ENCODE results near the gene NOTCH2.

NOTCH2 gene

DNA sequence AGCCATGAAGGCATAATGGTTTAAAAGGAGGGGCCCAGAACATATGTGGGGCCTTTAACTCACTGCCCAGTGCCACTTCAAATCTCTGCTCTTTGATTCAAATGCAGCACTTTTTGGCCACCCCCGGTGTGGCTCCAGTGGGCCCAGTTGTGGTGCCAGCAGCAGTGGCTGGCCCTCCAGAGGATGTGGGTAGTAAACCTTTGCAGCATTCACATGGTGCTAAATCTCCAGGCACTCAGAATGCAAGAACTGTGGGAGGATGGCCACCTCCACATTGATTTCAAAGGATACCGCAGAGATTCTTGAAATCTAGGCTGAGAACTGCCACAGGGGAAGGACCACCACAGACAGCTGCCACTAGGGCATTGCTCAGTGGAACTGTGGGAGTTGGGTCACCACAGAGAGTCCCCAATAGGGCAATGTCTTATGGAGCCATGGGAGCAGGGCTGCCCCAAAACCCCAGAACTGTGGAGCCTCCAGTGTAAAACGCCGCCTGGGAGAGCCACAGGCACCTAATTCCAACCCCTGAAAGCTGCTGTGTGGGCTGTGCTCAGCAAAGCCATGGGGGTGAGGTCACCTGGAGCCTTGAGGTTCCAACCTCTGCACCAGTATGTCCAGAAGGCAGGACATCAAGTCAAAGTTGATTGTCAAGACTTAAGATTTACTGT lies 166.6 kb downstream of the NOTCH2 start:
- DNase-seq, result no peak

DNA sequence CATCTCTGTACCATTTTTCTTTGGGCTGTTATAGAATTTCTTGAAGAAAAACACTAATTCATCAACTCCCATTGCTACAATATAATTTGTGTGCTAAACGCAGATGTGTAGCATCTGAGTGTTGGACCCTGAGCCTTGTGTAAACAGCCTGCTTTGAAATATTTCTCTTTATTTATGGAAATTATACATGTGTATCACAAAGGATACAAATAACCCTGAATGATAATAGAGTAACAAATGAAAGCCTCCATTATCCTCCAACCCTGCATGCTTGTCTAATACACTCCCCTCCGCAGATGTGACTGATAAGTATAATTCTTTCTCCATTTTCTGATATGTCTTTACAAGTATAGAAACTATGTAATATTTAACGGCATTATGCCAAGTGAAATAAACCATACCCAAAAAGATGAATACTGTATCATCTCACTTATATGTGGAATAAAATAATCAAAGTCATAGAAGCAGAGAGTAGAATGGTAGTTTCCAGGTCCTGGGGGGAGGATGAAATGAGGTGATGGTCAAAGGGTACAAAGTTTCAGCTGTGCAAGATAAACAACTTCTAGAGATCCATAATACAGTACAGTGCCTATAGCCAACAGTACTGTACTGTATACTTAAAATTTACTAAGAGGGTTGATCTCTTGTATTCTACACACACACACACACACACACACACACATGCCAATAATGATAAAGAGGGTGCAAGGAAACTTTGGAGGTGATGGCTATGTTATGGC lies 170.3 kb downstream of the NOTCH2 start:
- no peak for DNase-seq

DNA sequence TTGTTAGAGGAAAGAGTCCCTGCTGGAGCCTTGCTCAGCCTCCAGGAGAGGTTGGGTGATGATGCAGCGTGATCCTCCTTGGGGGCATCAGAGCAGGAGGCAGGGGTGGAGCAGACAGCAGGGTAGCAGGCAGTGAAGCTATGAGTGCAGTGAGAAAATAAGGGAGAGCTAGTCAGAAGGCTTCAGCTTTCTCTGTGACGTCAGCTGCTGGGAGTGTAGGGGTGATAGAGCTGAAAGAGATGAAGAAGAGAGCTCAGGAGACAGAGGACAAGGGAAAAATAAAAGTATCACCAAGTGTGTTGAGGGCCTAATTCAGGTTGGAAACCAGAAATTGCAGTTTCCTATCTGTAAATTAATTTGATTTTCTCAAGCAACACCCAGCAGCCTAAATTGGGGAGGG lies 170.9 kb downstream of the NOTCH2 start:
- no peak for DNase-seq

DNA sequence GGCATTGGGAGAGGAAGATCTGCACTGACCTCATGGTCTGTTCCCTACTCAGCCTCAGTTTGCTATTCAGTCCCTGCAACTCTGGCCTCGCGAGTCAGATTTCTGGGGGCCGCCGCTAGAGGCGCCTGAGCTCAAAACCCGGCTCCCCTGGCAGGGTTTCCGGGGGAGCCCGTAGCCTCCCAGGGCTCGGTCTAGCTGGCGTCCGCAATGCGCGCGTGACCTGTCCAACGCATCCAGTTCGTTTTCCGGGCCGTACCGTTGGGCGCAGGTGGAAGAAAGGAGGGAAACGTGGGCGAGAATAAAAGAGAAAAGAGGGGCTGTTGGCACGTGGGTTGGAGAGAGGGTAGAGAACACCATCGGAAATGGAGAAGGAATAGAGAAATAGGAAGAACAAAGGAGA lies 173.2 kb downstream of the NOTCH2 start, which contains the start of gene ADAM30:
Gene ADAM30, minus strand, starts transcription at position 213 of the 400 bp plus-strand sequence. Its CDS starts 179 bp downstream, at position 34.
- DNase-seq, result no peak

DNA sequence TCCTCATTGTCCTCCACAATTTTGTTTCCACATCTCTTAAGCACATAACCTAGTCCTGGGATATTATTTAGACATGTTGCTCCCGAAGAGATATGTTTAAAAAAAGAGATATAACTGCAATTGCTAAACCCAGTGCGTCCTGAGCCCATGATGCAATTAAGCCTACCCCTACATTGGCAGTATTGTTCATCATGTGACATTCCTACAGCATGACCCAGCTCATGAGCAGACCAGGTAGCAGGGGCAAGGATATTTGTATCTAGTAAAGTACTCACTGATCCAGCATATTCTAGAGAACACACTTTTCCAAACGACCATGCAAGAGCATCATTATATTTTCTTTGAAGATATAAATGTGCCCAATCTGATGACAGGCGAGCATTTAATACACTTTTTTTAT lies 174.4 kb downstream of the NOTCH2 start:
- no peak for DNase-seq

DNA sequence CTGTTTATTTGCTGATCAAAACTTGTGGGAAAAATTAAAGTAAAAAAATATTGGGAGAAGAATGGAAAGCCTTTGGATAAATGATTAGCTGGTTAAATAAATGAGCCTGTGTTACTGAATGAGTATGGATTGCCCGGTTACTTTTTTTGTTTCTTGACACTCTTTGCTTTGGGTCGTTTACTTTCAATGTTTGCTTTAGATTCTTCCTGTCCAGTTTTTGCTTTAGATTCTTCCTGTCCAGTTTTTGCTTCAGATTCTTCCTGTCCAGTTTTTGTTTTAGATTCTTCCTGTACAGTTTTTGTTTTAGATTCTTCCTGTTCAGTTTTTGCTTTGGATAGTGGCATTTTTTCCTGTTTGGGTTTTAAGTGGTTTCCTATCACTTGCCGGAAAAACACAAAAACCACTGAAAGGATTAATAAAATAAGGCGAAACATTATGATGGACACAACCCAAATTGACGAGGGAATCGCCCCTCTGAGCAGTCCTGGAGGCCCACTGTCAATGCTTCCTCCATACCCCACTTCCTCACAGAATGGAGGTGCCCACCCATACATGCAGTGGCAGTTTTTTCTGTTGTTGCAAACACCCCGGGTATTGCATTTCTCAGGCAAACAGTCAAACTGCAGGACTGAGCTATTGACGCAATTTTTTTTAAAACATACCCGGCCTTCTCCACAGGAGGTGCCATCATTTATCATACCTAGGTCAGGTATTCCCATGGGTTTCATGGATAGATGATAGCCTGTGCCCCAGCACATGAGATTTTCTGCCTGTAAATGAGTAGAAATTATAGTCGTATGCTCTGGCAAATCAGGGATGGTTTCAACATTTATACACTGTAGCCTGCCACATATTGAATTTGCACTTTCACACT lies 175.4 kb downstream of the NOTCH2 start:
- no peak for DNase-seq

DNA sequence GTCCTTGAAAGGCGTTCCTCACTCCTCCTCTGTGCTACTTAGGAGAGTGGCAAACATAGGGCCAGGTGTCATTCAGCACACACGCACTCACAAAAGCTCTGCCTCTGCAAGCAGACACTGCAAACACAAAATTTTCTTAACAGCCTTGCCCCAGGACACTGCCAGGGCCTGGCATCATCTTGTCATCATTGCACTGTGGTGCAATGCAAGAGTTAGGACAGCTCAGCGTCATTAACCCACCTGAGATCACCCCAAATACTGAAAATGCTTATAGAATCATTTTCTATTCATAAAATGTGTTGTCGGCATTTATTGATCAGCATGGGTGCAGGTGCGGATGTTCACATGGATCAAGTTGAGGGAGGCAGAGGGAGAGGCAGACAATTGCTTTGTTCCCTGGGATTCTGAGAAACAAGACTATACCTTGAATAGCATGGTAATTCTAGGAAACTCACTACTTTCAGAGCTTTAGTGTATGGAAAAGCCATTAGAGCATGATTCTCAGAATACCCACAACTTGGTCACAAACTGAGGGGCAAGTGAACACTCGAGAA lies 176.1 kb downstream of the NOTCH2 start:
- no peak for DNase-seq

DNA sequence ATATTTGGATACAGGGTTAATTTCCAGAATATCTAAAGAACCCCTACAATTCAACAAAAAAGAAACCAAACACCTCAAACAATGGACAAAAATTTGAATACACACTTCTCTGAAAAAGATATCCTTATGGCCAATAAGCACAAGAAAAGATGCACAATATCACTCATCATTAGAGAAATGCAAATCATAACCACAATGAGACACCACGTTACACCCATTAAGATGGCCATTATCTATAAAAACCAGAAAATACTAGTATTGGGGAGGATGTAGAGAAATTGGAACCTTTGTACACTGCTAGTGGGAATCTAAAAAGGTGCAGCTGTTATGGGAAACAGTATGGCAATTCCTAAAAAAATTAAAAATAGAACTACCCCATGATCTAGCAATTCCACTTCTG lies 178.1 kb downstream of the NOTCH2 start:
- no peak for DNase-seq

DNA sequence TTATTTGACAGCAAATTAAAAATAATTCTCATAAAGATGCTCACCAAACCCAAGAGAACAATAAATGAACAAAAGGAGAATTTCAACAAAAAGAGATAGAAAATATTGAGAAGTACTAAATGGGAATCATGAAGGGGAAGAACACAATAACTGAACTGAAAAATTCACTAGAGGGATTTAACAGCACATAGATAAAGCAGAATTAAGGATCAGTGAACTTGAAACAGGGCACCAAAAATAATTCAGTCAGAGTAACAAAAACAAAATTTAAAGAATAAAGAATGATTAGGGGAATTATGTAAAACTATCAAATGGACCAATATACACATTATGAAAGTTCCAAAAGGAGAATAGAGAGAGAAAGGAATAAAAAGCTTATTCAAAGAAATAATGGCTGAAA lies 181.0 kb downstream of the NOTCH2 start:
- no peak for DNase-seq

DNA sequence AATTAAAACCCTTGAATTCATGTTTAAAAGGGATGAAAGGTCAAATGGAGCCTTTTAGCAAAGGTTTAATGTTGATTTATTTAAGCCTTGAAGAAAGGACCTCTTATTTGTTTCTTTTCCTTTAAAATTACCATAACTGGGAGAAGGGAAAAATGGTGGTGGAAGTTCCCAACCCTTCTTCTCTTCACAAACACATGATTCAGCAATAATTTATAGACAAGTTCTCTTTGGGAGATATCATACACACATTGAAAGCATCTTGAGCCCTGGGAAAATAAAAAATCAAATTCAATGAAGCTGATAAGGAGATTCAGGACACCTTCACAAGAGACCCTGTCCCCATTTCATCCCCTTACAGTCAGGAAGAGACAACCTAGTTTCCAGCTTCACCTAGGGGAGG lies 182.0 kb downstream of the NOTCH2 start:
- no peak for DNase-seq

DNA sequence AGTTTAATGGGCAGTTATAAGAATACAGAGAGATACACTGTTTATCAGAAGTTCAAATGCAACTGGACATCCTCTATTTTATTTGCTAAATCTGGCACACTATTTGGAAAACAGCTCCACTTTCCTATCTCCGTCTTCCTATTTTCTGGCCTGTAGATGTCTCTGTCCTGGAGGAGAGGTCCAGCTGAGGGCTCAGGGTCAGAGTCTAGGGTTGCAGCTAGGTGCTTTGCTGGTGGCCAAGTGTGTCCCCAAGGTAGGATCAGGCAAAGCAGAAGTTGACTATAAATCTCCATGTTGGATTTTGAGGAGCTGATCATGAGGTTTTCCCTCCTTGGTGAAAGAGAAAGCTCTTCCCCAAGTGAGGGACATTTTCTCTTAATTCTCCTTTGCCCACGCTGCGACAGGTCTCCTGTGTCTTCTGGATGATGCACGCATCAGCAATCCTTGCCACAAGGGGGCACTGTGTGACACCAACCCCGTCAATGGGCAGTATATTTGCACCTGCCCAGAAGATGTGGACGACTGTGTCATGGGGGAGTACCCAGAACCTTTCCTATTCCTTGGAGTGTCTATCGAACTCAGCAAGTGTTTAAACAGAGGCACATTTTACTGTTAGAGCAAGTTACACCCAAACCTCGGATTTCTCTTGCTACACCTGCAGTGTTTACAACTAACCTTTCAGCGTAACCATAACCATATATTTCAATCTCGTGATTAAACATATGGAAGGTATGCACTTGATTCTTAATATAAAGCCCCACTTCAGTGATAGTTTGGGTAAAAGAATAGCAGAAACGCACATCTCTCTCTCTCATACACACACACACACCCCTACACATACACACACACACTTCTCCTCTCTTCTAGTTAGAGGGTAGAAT lies 183.3 kb downstream of the NOTCH2 start:
- DNase-seq, result peak; percentile 5

DNA sequence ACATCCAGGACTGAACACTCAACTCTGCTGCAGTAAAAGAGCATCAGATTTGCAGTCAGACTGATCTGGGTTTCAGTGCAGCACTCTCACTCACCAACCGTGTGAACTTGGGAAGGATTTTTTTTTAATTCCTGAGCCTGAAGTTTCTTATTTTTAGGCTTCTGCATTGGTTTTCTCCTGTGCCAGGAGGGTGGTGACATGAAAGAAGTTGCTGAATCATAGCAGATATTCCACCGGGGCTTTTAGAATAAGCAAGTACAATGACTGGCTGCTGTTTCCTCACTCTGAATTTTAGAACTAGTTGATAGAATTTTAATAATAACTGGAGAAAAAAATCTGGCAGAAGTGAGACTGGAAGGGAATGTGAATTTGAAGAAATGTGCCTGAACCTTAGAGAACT lies 184.8 kb downstream of the NOTCH2 start:
- peak; percentile 6 for DNase-seq

DNA sequence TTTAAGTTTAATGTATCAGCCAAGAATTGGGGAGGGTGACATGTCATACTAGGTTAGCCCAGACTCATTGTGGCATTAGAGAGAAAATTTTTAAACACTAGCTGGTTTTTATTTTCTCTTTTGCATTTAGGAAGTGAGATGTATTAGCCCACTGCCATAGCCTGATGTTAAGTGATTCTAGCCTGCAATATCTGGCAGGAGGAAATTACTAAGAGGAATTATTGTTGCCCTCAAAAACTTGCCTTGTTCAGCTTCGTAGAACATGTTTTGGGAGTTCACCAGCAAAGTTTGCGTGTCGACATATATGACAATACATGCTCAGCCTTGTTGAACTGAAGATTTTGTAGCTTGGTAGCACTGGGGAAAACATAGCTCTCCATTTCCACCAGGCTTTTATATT lies 185.6 kb downstream of the NOTCH2 start:
- no peak for DNase-seq

DNA sequence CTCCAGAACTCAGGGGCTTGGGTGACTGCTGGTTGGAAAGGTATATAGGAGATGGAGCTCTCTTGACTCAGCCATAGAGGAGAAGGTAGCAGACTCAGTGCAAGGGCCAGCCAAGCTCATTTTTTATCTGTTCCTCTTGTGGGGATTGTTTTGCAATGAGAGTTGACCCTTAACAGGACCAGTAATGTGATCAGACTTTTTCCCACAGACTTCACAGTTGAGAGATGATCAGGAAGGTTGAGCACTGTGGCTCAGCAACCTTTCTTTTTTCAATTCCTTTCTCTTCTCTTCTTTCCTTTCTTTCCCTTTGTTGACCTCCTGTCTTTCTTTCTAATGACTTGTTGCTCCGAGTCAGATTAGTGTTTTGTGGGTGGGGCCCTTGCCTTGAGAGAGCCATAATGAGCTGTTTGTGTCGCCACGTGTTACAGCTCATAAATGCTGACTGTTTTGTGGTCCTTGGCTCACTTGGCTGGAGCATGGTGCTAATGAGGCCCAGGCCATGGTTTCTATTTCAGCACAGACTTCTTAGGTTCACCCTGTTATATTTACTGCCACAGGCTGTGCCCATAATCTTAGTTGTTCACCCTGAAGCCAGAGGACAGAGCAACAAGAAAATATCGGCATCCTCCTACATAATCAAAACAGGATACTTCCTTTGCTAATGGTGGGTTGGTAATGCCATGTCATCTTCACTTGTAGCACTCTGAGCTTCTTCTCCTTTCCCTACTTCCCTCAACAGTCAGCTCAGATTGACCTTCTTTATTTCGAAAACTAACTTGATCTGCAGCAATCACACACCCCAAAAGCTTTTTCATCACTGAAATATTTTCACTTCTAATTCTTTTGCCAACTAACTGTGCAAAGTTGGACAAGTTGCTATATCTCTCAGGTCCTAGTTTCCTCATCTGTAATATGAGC lies 187.1 kb downstream of the NOTCH2 start:
- DNase-seq, result no peak

DNA sequence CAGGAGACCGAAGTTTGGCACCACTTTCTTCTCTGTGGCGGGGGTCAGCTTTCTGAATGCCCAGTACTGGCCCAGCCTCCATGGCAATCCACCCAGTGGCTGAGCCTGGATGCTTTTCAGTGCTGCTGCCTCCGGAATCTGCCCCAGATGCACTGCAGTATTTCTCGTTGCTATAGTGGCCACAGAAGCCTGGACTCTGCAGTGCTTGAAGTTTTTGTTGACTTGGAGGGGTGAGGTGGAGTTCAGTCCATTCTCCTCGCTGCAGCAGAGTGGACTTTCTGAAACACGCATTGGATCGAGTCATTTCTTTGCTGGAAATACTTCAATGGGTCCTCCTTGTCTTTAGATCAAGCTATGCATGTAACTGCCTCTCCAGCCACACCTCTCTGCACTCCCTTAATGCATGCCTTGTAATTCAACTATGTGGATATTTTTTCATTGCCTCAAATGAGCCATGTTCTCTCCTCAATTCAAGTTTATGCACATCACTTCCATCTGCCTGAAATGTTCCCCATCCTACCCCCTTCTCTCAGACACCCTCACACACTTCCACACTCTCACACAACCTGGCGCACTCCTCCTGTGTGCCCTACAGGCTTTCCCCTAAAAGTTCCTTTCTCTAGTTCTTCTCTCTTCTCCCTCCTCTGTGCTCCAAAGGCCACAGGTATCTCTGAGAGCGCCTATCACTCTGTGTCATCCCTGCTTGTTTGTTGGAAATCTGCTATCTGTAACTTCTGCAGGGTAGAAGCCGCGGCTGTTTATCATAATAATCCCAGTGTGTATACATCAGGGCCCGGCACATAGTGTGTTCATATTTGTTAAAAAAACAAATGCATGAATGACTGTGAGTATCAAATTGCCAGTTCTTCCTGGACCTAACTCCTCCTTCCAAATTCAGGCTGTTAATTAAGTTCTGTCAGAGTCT lies 189.7 kb downstream of the NOTCH2 start:
- peak; percentile 36 for DNase-seq

DNA sequence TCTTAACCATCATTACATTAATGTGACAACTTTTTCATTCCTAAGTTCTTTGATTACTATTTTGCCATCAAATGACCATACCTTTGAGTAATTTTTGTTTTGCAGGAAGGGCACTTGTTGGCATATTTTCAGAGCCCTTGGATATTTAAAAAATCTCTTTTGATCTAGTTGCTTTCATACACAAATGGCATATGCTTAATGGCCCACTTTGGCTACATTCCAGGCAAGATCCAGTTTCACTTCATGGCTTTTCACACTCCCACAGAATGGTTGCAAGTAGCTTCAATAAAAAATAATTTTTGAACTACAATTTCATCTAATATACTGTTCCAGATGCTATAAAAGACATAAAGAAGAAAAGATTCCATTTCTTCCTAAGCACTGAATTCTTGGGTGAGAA lies 191.3 kb downstream of the NOTCH2 start:
- DNase-seq, result no peak

DNA sequence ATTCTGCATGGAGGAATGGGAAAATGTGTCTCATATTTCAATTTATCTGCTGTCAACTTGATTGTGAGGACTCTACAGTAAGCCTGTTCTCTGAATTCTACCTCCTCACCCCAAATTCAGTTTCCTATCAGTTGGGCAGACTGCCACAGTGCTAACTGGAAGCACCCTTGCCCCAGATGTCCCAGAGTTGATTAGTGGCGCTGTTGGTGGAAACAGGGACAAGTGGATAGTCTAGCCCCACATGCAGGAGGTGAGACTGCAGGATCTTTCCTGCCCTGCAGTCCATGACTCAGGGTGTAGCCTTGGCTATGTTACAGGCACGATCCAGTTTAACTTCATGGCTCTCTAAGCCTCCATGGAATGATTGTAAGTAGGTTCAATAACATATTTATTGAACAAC lies 195.3 kb downstream of the NOTCH2 start:
- no peak for DNase-seq

DNA sequence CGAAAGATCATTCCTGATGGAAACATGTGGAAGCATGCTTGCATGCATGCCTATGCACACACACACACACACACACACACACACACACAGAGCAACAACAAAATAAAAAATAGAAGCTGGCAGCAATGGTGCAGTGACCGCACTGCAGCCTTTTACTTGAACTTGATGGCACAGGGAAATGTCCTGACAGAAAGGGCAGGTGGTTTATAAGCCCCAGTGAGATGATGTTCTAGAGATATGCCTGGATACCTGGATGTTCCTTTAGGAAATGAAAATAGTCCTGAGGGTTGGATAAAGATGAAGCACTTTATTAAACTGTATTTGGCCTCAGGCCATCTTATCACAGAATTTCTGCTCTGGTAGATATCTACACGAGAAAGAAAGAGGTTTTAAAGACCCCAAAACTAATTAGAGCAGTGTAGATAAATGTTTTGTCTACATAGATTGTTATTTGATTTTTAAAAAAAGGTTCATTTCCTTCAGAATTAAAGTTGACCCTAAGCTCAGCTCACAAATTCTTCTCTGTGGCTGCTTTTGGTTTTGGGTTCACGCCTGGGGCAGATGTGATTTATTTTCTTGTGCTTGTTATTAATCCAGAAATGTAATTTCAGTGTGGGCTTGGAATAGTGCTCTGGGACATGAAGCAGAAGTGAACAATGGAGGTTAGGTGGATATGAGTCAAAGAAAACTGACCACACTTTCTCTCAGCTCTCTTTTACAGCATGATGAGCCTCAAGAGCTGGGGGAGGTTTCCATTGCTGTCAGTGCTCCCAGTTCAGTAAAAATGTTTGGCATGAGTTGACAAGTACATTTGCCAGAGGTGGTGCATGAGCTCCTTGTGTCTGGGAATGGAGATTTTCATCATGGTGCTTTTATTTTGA lies 196.1 kb downstream of the NOTCH2 start:
- no peak for DNase-seq

DNA sequence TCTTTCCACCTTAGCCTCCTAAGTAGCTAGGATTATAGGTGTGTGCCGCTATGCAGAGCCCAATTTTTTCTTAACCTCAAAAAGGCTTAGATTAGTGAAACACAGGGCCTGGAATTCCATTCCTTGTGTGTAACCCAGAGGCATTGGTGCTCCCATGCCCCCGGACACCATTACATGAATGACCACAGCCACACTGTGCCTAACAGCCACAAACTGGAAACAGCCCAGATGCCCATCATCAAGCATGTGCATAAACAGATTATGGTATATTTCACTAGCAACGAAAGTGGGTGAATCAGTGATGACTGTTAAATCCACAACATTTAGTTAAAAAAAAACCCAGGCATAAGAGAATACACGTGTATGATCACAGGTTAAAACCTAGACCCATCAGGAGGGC lies 197.6 kb downstream of the NOTCH2 start:
- no peak for DNase-seq
